Endodermal cell (in vitro differentiated cells): ENCODE data around the gene CCM2. TPM values are rescaled to one million over a fixed set of nuclear protein-coding genes. Genes with fewer than 3 reads are reported as not detected.

Experiments used
- total RNA-seq, 2 donors: library from RNA; stranded (reverse); fragmentation: NEBNext Ultra II Directional in 1 of 2; extraction: Animal tissue kit (Norgen Biotek cat#: 25700) in 1 of 2; gene quantifications; 2 replicates in 1 of 2; 3 replicates in 1 of 2; pipeline ENCODE4 v1.2.1, GENCODE V29; 2021

Gene CCM2
- total RNA-seq, 2 donors from 2014 or later, result 37.4 to 38.1 TPM

Other genes starting within 250 kb of the CCM2 start
- 1,000 to 10,000 TPM; 1,857 to 1,899 TPM for gene PPIA, start 203.5 kb upstream of the CCM2 start, total RNA-seq
- gene H2AZ2, start 152.1 kb upstream of the CCM2 start, total RNA-seq, result 100 to 1,000 TPM; 179 to 201 TPM
- 10 to 100 TPM; 24.7 to 29.8 TPM for gene PURB, start 114.7 kb upstream of the CCM2 start, total RNA-seq
- gene MYO1G, start 21.2 kb upstream of the CCM2 start, total RNA-seq, result under 1 TPM; 0.11 to 0.33 TPM
- 1 to 10 TPM; 5.8 to 6.7 TPM for gene NACAD, start 88.8 kb downstream of the CCM2 start, total RNA-seq
- 10 to 100 TPM; 66.7 to 95.9 TPM for gene TBRG4, start 111.5 kb downstream of the CCM2 start, total RNA-seq
- gene RAMP3, start 157.6 kb downstream of the CCM2 start, total RNA-seq, result not detected